HG03097 (cell line): ENCODE data around the gene ITGB6.
A peak's percentile ranks its signal among the peaks of the same experiment; 100 is the strongest.

Source experiments
- ATAC-seq: cut with Tn5 transposase; IDR thresholded peaks from one replicate; pipeline ENCODE4 v1.9.1; 2021; ENCODE audit not compliant: unreplicated experiment, low FRiP score

Gene ITGB6

GRCh38 chr2:160199683-160200389 lies at the start of gene ITGB6:
Gene ITGB6, minus strand, starts transcription at chr2:160200272. Its CDS starts 209 bp downstream, at chr2:160200063.
- no peak for ATAC-seq

- ATAC-seq, result no peak
Observed at GRCh38 chr2:160247296-160248035, 47.4 kb upstream of the ITGB6 start.

GRCh38 chr2:160246356-160246755 lies 46.3 kb upstream of the ITGB6 start:
- no peak for ATAC-seq

GRCh38 chr2:160245614-160246155 lies 45.6 kb upstream of the ITGB6 start:
- no peak for ATAC-seq

GRCh38 chr2:160242893-160243564 lies 43.0 kb upstream of the ITGB6 start:
- ATAC-seq, result no peak

- no peak for ATAC-seq
Observed at GRCh38 chr2:160241251-160242137, 41.4 kb upstream of the ITGB6 start.

GRCh38 chr2:160239436-160239835 lies 39.4 kb upstream of the ITGB6 start:
- no peak for ATAC-seq

GRCh38 chr2:160238392-160238791 lies 38.3 kb upstream of the ITGB6 start:
- no peak for ATAC-seq

- no peak for ATAC-seq
Observed at GRCh38 chr2:160232905-160233475, 32.9 kb upstream of the ITGB6 start.

- ATAC-seq, result no peak
Observed at GRCh38 chr2:160229591-160229990, 29.5 kb upstream of the ITGB6 start.

- no peak for ATAC-seq
Observed at GRCh38 chr2:160228141-160228917, 28.3 kb upstream of the ITGB6 start.

GRCh38 chr2:160227293-160227915 lies 27.3 kb upstream of the ITGB6 start:
- ATAC-seq, result no peak

- no peak for ATAC-seq
Observed at GRCh38 chr2:160226367-160226766, 26.3 kb upstream of the ITGB6 start.

GRCh38 chr2:160225722-160226121 lies 25.6 kb upstream of the ITGB6 start:
- no peak for ATAC-seq

- ATAC-seq, result peak; percentile 15
Observed at GRCh38 chr2:160224507-160224906, 24.4 kb upstream of the ITGB6 start.

GRCh38 chr2:160224060-160224459 lies 24.0 kb upstream of the ITGB6 start:
- peak; percentile 89 for ATAC-seq

GRCh38 chr2:160223560-160223959 lies 23.5 kb upstream of the ITGB6 start:
- ATAC-seq, result no peak

GRCh38 chr2:160222546-160223283 lies 22.6 kb upstream of the ITGB6 start:
- no peak for ATAC-seq
